SK-N-SH treated with all-trans-retinoic acid at 6 μM for 48 hours (cell line): Measurements from ENCODE around the gene GEMIN4.
"Not testable (repeated sequence)": the region's sequence is repeated elsewhere in the genome, so short reads cannot be mapped to it uniquely, and the experiment has no call there.

ENCODE experiments used
- BACH2 ChIP-seq: fragments of 250-450 bp; sonication (Bioruptor Pico); IDR thresholded peaks from 2 replicates; pipeline ENCODE4 v1.9.0; 2021; ENCODE audit warnings: mild to moderate bottlenecking, borderline replicate concordance
- CREB5 ChIP-seq: fragments of 250-450 bp; sonication (Bioruptor Pico); IDR thresholded peaks from 2 replicates; pipeline ENCODE4 v1.5.1; 2020; ENCODE audit warnings: low read depth, mild to moderate bottlenecking, moderate library complexity
- PATZ1 ChIP-seq: fragments of 250-450 bp; sonication (Bioruptor Pico); IDR thresholded peaks from 2 replicates; pipeline ENCODE4 v1.8.0; 2020; ENCODE audit warnings: mild to moderate bottlenecking, moderate library complexity, borderline replicate concordance
- RARB ChIP-seq: fragments of 250-450 bp; sonication (Bioruptor Pico); IDR thresholded peaks from 2 replicates; pipeline ENCODE4 v1.8.0; 2021; ENCODE audit warnings: mild to moderate bottlenecking, moderate library complexity
- TCF4 ChIP-seq: fragments of 250-450 bp; sonication (Bioruptor Pico); IDR thresholded peaks from 2 replicates; pipeline ENCODE4 v1.8.0; 2021; ENCODE audit warnings: mild to moderate bottlenecking, moderate library complexity, borderline replicate concordance
- TOX ChIP-seq: fragments of 250-450 bp; sonication (Bioruptor Pico); IDR thresholded peaks from 2 replicates; pipeline ENCODE4 v1.8.0; 2021; ENCODE audit warnings: mild to moderate bottlenecking, moderate library complexity, borderline replicate concordance
- ZC3H10 ChIP-seq: fragments of 250-450 bp; sonication (Bioruptor Pico); IDR thresholded peaks from 2 replicates; pipeline ENCODE4 v1.5.1; 2021; ENCODE audit warnings: mild to moderate bottlenecking, moderate library complexity
- ZFP3 ChIP-seq: fragments of 250-450 bp; sonication (Bioruptor Pico); IDR thresholded peaks from 2 replicates; pipeline ENCODE4 v1.5.0; 2020; ENCODE audit warnings: mild to moderate bottlenecking, moderate library complexity
- ZNF565 ChIP-seq: fragments of 450-650 bp; formaldehyde crosslinking; conservative IDR thresholded peaks from 2 replicates; pipeline ENCODE4 v1.5.0; 2020; ENCODE audit warnings: low read depth, mild to moderate bottlenecking, moderate library complexity
- TF ChIP-seq, protein P1 (sequence below): fragments of 250-450 bp; sonication (Bioruptor Pico); IDR thresholded peaks from 2 replicates; pipeline ENCODE4 v1.8.0; 2021; ENCODE audit warnings: low read depth, mild to moderate bottlenecking, moderate library complexity, borderline replicate concordance

GRCh38 chr17:698096-698495 lies 54.0 kb downstream of the GEMIN4 start:
- not testable (repeated sequence) for TF ChIP-seq RARB (CRISPR knock-in tag); ZNF565; TCF4; ZFP3; PATZ1; TOX; CREB5 (CRISPR knock-in tag); ZC3H10 (CRISPR knock-in tag); BACH2 (CRISPR knock-in tag)
- TF ChIP-seq, protein P1, sequence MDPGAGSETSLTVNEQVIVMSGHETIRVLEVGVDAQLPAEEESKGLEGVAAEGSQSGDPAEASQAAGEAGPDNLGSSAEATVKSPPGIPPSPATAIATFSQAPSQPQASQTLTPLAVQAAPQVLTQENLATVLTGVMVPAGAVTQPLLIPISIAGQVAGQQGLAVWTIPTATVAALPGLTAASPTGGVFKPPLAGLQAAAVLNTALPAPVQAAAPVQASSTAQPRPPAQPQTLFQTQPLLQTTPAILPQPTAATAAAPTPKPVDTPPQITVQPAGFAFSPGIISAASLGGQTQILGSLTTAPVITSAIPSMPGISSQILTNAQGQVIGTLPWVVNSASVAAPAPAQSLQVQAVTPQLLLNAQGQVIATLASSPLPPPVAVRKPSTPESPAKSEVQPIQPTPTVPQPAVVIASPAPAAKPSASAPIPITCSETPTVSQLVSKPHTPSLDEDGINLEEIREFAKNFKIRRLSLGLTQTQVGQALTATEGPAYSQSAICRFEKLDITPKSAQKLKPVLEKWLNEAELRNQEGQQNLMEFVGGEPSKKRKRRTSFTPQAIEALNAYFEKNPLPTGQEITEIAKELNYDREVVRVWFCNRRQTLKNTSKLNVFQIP (CRISPR knock-in tag), result not testable (repeated sequence)
